Vagina (tissue), 2 donors: ENCODE results near the gene LPCAT1. TPM values are rescaled to one million over a fixed set of nuclear protein-coding genes. Genes with fewer than 3 reads are reported as not detected.

ENCODE experiments used
- DNase-seq, 2 donors: peaks; one replicate each; pipeline ENCODE4 v3.0.0-alpha.2; 2017; ENCODE audit errors: extremely low spot score in 2 of 2
- H3K27ac ChIP-seq: fragments of 200-600 bp; sonication (generic); one replicate; pipeline ENCODE4 v1.5.1; 2019
- H3K27me3 ChIP-seq: fragments of 200-600 bp; sonication (generic); one replicate; pipeline ENCODE4 v1.5.1; 2019
- H3K36me3 ChIP-seq, 2 donors: fragments of 200-600 bp; sonication (generic); one replicate each; pipeline ENCODE4 v1.5.1; 2017 to 2019
- H3K4me1 ChIP-seq: fragments of 200-600 bp; sonication (generic); one replicate; pipeline ENCODE4 v1.5.1; 2019
- H3K4me3 ChIP-seq, 2 donors: fragments of 200-600 bp; sonication (generic); 1 replicate in 1 of 2; 2 replicates in 1 of 2; pipeline ENCODE4 v1.5.1; 2016 to 2019
- H3K9me3 ChIP-seq: fragments of 200-600 bp; sonication (generic); one replicate; pipeline ENCODE4 v1.5.1; 2019
- CTCF ChIP-seq, 3 experiments: fragments of 450-650 bp in 2 of 3; fragments of 200-600 bp in 1 of 3; sonication (generic) in 1 of 3; IDR thresholded peaks; one replicate each; pipeline ENCODE4 v1.5.1; 2017 to 2019; ENCODE audit warnings: antibody characterized with exemption in 3 of 3, mild to moderate bottlenecking in 2 of 3, moderate library complexity in 2 of 3
- POLR2A ChIP-seq, 2 donors: fragments of 450-650 bp; IDR thresholded peaks; one replicate each; pipeline ENCODE4 v1.6.1; 2017; ENCODE audit warnings: antibody characterized with exemption in 2 of 2, mild to moderate bottlenecking in 2 of 2, moderate library complexity in 2 of 2
- POLR2AphosphoS5 ChIP-seq, 2 donors: sonication (generic); formaldehyde crosslinking; IDR thresholded peaks; one replicate each; pipeline ENCODE4 v1.9.0; 2017; ENCODE audit warnings: antibody characterized with exemption in 2 of 2, mild to moderate bottlenecking in 2 of 2, low read depth in 1 of 2; ENCODE audit not compliant: insufficient read depth in 1 of 2
- intact Hi-C: fragments of 100-400 bp; cut with DNase I; formaldehyde crosslinking; loops from one replicate; pipeline ENCODE4 v1.15.1; 2023
- total RNA-seq: library from RNA; depleted of rRNA; stranded (reverse); fragments of >200 nt; gene quantifications from one replicate; pipeline ENCODE4 v1.2.3, GENCODE V29; 2016

LPCAT1 gene
- total RNA-seq, 1 donor from 2014 or later = 29.7 TPM

GRCh38 chr5:1501372-1502045 is 22.3 kb downstream of the LPCAT1 start:
- H3K4me3 ChIP-seq = no peak overlapping the region
- H3K36me3 ChIP-seq = no peaks in the 10 kb centered on the region
- intact Hi-C loops = no loop called here
- no peak for DNase-seq
- H3K27me3 ChIP-seq = no peaks in the 10 kb centered on the region
- no peaks in the 10 kb centered on the region for H3K9me3 ChIP-seq
- H3K4me1 ChIP-seq = peaks cover 59% of the 10 kb centered on the region
- H3K27ac ChIP-seq = no peak overlapping the region
- no peak for TF ChIP-seq CTCF (IDR thresholded peaks at IDR 0.05)
- TF ChIP-seq POLR2AphosphoS5 (IDR thresholded peaks at IDR 0.05; ENCODE audit: insufficient read depth in 1 of 2, low read depth in 1 of 2) = no peak
- no peak for TF ChIP-seq POLR2A (IDR thresholded peaks at IDR 0.05)

- H3K36me3 ChIP-seq = no peaks in the 10 kb centered on the region
- no peak overlapping the region for H3K4me3 ChIP-seq
- no peak overlapping the region for H3K27ac ChIP-seq
- intact Hi-C loops = no loop called here
- no peaks in the 10 kb centered on the region for H3K27me3 ChIP-seq
- no peaks in the 10 kb centered on the region for H3K9me3 ChIP-seq
- TF ChIP-seq CTCF (IDR thresholded peaks at IDR 0.05) (no peak), POLR2AphosphoS5 (IDR thresholded peaks at IDR 0.05; ENCODE audit: insufficient read depth in 1 of 2, low read depth in 1 of 2) (no peak), POLR2A (IDR thresholded peaks at IDR 0.05) (no peak)
- no peak for DNase-seq
- H3K4me1 ChIP-seq = peaks cover 50% of the 10 kb centered on the region
These were observed 23.2 kb downstream of the LPCAT1 start for GRCh38 chr5:1500411-1501091.

- Histone ChIP-seq H3K4me1 (peaks cover 47% of the 10 kb centered on the region), H3K4me3 (no peak overlapping the region), H3K9me3 (no peaks in the 10 kb centered on the region), H3K36me3 (no peaks in the 10 kb centered on the region), H3K27ac (no peak overlapping the region), H3K27me3 (no peaks in the 10 kb centered on the region)
- intact Hi-C loops = no loop called here
- no peak for TF ChIP-seq CTCF (IDR thresholded peaks at IDR 0.05)
- no peak for TF ChIP-seq POLR2A (IDR thresholded peaks at IDR 0.05)
- no peak for TF ChIP-seq POLR2AphosphoS5 (IDR thresholded peaks at IDR 0.05; ENCODE audit: insufficient read depth in 1 of 2, low read depth in 1 of 2)
- no peak for DNase-seq
These were observed 23.9 kb downstream of the LPCAT1 start for GRCh38 chr5:1499851-1500250.

- Histone ChIP-seq H3K9me3 (no peaks in the 10 kb centered on the region), H3K4me3 (no peak overlapping the region), H3K27me3 (no peaks in the 10 kb centered on the region), H3K36me3 (peaks cover 0 to 6% of the 10 kb centered on the region in 2 donors), H3K27ac (no peak overlapping the region), H3K4me1 (peaks cover 47% of the 10 kb centered on the region)
- intact Hi-C loops = no loop called here
- DNase-seq = no peak
- no peak for TF ChIP-seq CTCF (IDR thresholded peaks at IDR 0.05)
- TF ChIP-seq POLR2A (IDR thresholded peaks at IDR 0.05) = no peak
- TF ChIP-seq POLR2AphosphoS5 (IDR thresholded peaks at IDR 0.05; ENCODE audit: insufficient read depth in 1 of 2, low read depth in 1 of 2) = no peak
These were observed 24.9 kb downstream of the LPCAT1 start for GRCh38 chr5:1498623-1499416.
